Measurements from ENCODE around the gene DUSP10.

GRCh38 chr1:221716713-221717484, 25.0 kb downstream of the DUSP10 start:
- TF ChIP-seq POLR2AphosphoS5 (IDR thresholded peaks at IDR 0.05), result no peak
- no peak for TF ChIP-seq CTCF (IDR thresholded peaks at IDR 0.05)
